NCI-H69 (cell line): ENCODE measurements around the gene F2RL2.

ENCODE experiments used
- DNase-seq: peaks from one replicate; lab custom pipeline; 2025; lab: John Stamatoyannopoulos, UW

The F2RL2 gene

GRCh38 chr5:76583163-76584047, 39.8 kb downstream of the F2RL2 start:
- no peak for DNase-seq

GRCh38 chr5:76582230-76583162, 40.7 kb downstream of the F2RL2 start:
- DNase-seq: no peak

GRCh38 chr5:76580981-76581380, 42.2 kb downstream of the F2RL2 start:
- no peak for DNase-seq

- DNase-seq: no peak
Observed at GRCh38 chr5:76579166-76579937, 43.9 kb downstream of the F2RL2 start.

GRCh38 chr5:76576996-76577395, 46.2 kb downstream of the F2RL2 start:
- DNase-seq: no peak

- no peak for DNase-seq
Observed at GRCh38 chr5:76576450-76576849, 46.8 kb downstream of the F2RL2 start.

- no peak for DNase-seq
Observed at GRCh38 chr5:76571559-76571958, 51.6 kb downstream of the F2RL2 start.

GRCh38 chr5:76570153-76570552, 53.0 kb downstream of the F2RL2 start:
- no peak for DNase-seq
